Caco-2 (cell line): ENCODE measurements around the gene KLK3. TPM values are rescaled to one million over a fixed set of nuclear protein-coding genes. Genes with fewer than 3 reads are reported as not detected.
A peak's percentile ranks its signal among the peaks of the same experiment; 100 is the strongest.

Experiments
- BruUV-seq: library from RNA; stranded (reverse); fragments of 400-500 nt; replicated peaks from 2 replicates; lab custom pipeline; 2021; lab: Mats Ljungman, UMichigan
- CTCF ChIA-PET: fragments of 300-600 bp; sonication (Branson Sonifier 250); formaldehyde crosslinking; loops from one replicate; lab custom pipeline; 2022; ENCODE audit warnings: antibody characterized with exemption; lab: Charles Lee
- POLR2A ChIA-PET: fragments of 300-600 bp; sonication (Branson Sonifier 250); formaldehyde crosslinking; loops from one replicate; lab custom pipeline; 2022; ENCODE audit warnings: antibody characterized with exemption; lab: Charles Lee
- DNase-seq, 2 experiments: peaks; one replicate each; pipeline versions ENCODE4 v3.0.0 to v3.0.0-alpha.2; 2020 to 2022
- H3K27me3 ChIP-seq: replicated peaks from 2 replicates; pipeline ENCODE4 v1.6.0; 2011; ENCODE audit warnings: low read length; ENCODE audit not compliant: control insufficient read depth, insufficient read depth
- H3K36me3 ChIP-seq: 2 replicates; pipeline ENCODE4 v1.5.1; 2011; ENCODE audit warnings: low read length; ENCODE audit not compliant: control insufficient read depth, insufficient read depth
- H3K4me1 ChIP-seq: fragments of 250-450 bp; sonication (Bioruptor Pico); 2 replicates; pipeline ENCODE4 v1.5.1; 2020; ENCODE audit warnings: mild to moderate bottlenecking
- H3K4me3 ChIP-seq: 2 replicates; pipeline ENCODE4 v1.5.1; 2011; ENCODE audit warnings: low read depth, mild to moderate bottlenecking, control low read depth, low read length
- H3K9me3 ChIP-seq: fragments of 250-450 bp; sonication (Bioruptor Pico); 2 replicates; pipeline ENCODE4 v1.5.1; 2020; ENCODE audit warnings: mild to moderate bottlenecking, moderate library complexity
- H3K27ac Mint-ChIP-seq: one replicate; pipeline ENCODE4 v1.8.0; 2022; ENCODE audit warnings: mixed read lengths; ENCODE audit not compliant: unreplicated experiment
- H3K27me3 Mint-ChIP-seq: one replicate; pipeline ENCODE4 v1.8.0; 2022; ENCODE audit warnings: mixed read lengths; ENCODE audit not compliant: insufficient read depth, unreplicated experiment
- H3K36me3 Mint-ChIP-seq: one replicate; pipeline ENCODE4 v1.8.0; 2022; ENCODE audit warnings: mild to moderate bottlenecking, mixed read lengths; ENCODE audit not compliant: insufficient read depth, unreplicated experiment
- H3K4me1 Mint-ChIP-seq: one replicate; pipeline ENCODE4 v1.8.0; 2022; ENCODE audit warnings: low read depth, mixed read lengths; ENCODE audit not compliant: unreplicated experiment
- H3K4me3 Mint-ChIP-seq: one replicate; pipeline ENCODE4 v1.8.0; 2022; ENCODE audit warnings: mild to moderate bottlenecking, moderate library complexity, mixed read lengths; ENCODE audit not compliant: unreplicated experiment
- H3K9me3 Mint-ChIP-seq: one replicate; pipeline ENCODE4 v1.8.0; 2022; ENCODE audit warnings: mixed read lengths; ENCODE audit not compliant: unreplicated experiment
- CTCF ChIP-seq, 2 experiments: fragments of 200-600 bp in 1 of 2; IDR thresholded peaks; 1 replicate in 1 of 2; 2 replicates in 1 of 2; pipeline versions ENCODE4 v1.5.1 to v1.8.0; 2011 to 2022; ENCODE audit warnings: antibody characterized with exemption in 1 of 2, control low read depth in 1 of 2, inconsistent platforms in 1 of 2, low read depth in 1 of 2, low read length in 1 of 2, mild to moderate bottlenecking in 1 of 2, moderate library complexity in 1 of 2; ENCODE audit not compliant: insufficient read depth in 1 of 2, severe bottlenecking in 1 of 2, unreplicated experiment in 1 of 2
- intact Hi-C: fragments of 100-400 bp; cut with micrococcal nuclease; formaldehyde crosslinking; loops from one replicate; pipeline ENCODE4 v1.10.0; 2022; ENCODE audit not compliant: unreplicated experiment
- total RNA-seq: library from RNA; stranded (reverse); gene quantifications from 2 replicates; pipeline ENCODE4 v1.2.3, GENCODE V29; 2022

Gene KLK3
- total RNA-seq, 1 experiment from 2014 or later: not detected

GRCh38 chr19:50835785-50836542 lies 18.8 kb upstream of the KLK3 start:
- peak overlapping the region; percentile 86 for H3K27ac Mint-ChIP-seq
- ChIA-PET POLR2A (no interaction called here), CTCF (no interaction called here)
- peak; percentile 83 to 91 for DNase-seq
- peaks cover 4% of the 10 kb centered on the region; the same call in 1 of the 2 replicates for H3K4me1 ChIP-seq
- H3K36me3 Mint-ChIP-seq: peaks cover 18% of the 10 kb centered on the region
- no peaks in the 10 kb centered on the region for H3K36me3 ChIP-seq
- intact Hi-C loops: no loop called here
- peak overlapping the region; percentile 76 for H3K4me3 ChIP-seq
- TF ChIP-seq CTCF (IDR thresholded peaks at IDR 0.05; ENCODE audit: insufficient read depth in 1 of 2, low read depth in 1 of 2, low read length in 1 of 2, severe bottlenecking in 1 of 2, unreplicated experiment in 1 of 2): peak in 1 of 2 experiments; percentile 10
- peaks cover 1% of the 10 kb centered on the region for H3K9me3 Mint-ChIP-seq
- H3K27me3 Mint-ChIP-seq: peaks cover 14% of the 10 kb centered on the region
- no peaks in the 10 kb centered on the region for H3K9me3 ChIP-seq
- no TSS peak for BruUV-seq
- peaks cover 6% of the 10 kb centered on the region for H3K4me1 Mint-ChIP-seq
- H3K4me3 Mint-ChIP-seq: peak overlapping the region; percentile 91
- no peaks in the 10 kb centered on the region for H3K27me3 ChIP-seq

GRCh38 chr19:50836543-50837195 lies 18.0 kb upstream of the KLK3 start:
- ChIA-PET POLR2A (no interaction called here), CTCF (no interaction called here)
- peaks cover 8% of the 10 kb centered on the region for H3K9me3 Mint-ChIP-seq
- peaks cover 14% of the 10 kb centered on the region for H3K36me3 Mint-ChIP-seq
- TF ChIP-seq CTCF (IDR thresholded peaks at IDR 0.05; ENCODE audit: insufficient read depth in 1 of 2, low read depth in 1 of 2, low read length in 1 of 2, severe bottlenecking in 1 of 2, unreplicated experiment in 1 of 2): no peak
- DNase-seq: no peak
- peak overlapping the region; percentile 91 for H3K4me3 Mint-ChIP-seq
- Histone ChIP-seq H3K9me3 (no peaks in the 10 kb centered on the region), H3K27me3 (no peaks in the 10 kb centered on the region), H3K4me3 (no peak overlapping the region), H3K36me3 (no peaks in the 10 kb centered on the region), H3K4me1 (peaks cover 4% of the 10 kb centered on the region; the same call in 1 of the 2 replicates)
- BruUV-seq: no TSS peak
- intact Hi-C loops: no loop called here
- peaks cover 6% of the 10 kb centered on the region for H3K4me1 Mint-ChIP-seq
- H3K27ac Mint-ChIP-seq: peak overlapping the region; percentile 86
- peaks cover 14% of the 10 kb centered on the region for H3K27me3 Mint-ChIP-seq

- Mint-ChIP-seq H3K36me3 (peaks cover 11% of the 10 kb centered on the region), H3K27me3 (peaks cover 14% of the 10 kb centered on the region), H3K4me1 (peaks cover 6% of the 10 kb centered on the region), H3K27ac (peak overlapping the region; percentile 3), H3K4me3 (no peak overlapping the region), H3K9me3 (peaks cover 10% of the 10 kb centered on the region)
- no peak for DNase-seq
- Histone ChIP-seq H3K4me3 (no peak overlapping the region), H3K27me3 (no peaks in the 10 kb centered on the region), H3K36me3 (no peaks in the 10 kb centered on the region), H3K9me3 (no peaks in the 10 kb centered on the region), H3K4me1 (peaks cover 4% of the 10 kb centered on the region; the same call in 1 of the 2 replicates)
- ChIA-PET CTCF (no interaction called here), POLR2A (no interaction called here)
- intact Hi-C loops: no loop called here
- no peak for TF ChIP-seq CTCF (IDR thresholded peaks at IDR 0.05; ENCODE audit: insufficient read depth in 1 of 2, low read depth in 1 of 2, low read length in 1 of 2, severe bottlenecking in 1 of 2, unreplicated experiment in 1 of 2)
- no TSS peak for BruUV-seq
These were observed 17.4 kb upstream of the KLK3 start for GRCh38 chr19:50837300-50837699.
